H54 (cell line): ENCODE results near the gene CCDC9.
A peak's percentile ranks its signal among the peaks of the same experiment; 100 is the strongest.
"Not testable (repeated sequence)": the region's sequence is repeated elsewhere in the genome, so short reads cannot be mapped to it uniquely, and the experiment has no call there.

Experiments
- DNase-seq: peaks from one replicate; pipeline ENCODE4 v3.0.0; 2011; ENCODE audit warnings: low spot score, mixed read lengths; ENCODE audit not compliant: insufficient read length
- FAIRE-seq: peaks from 3 replicates; lab custom pipeline; 2011; peaks lifted over from hg19 to GRCh38; lab: Jason Lieb, UNC
- POLR2A ChIP-seq: IDR thresholded peaks from 2 replicates; pipeline ENCODE4 v1.6.1; 2011; ENCODE audit warnings: low read depth, mild to moderate bottlenecking, low read length

Gene CCDC9

GRCh38 chr19:47274891-47275761, 18.8 kb downstream of the CCDC9 start:
- no peak for FAIRE-seq
- TF ChIP-seq POLR2A = no peak
- no peak for DNase-seq

- DNase-seq (no peak), FAIRE-seq (no peak)
- TF ChIP-seq POLR2A = no peak
Measured at GRCh38 chr19:47275791-47276461, 19.6 kb downstream of the CCDC9 start.

DNA sequence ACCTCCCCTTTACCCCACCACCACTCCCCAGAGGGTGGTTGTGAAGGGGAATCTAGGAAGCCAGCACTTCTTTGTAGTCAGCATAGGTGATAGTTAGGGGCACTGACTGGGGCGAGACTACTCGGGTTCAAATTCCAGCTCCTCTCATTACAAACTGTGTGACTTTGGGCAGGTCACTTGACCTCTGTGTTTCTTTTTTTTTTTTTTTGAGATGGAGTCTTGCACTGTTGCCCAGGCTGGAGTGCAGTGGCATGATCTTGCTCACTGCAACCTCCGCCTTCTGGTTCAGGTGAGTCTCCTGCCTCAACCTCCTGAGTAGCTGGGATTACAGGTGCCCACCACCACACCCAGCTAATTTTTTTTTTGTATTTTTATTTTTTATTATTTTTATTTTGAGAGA, 20.2 kb downstream of the CCDC9 start:
- not testable (repeated sequence) for FAIRE-seq, DNase-seq

GRCh38 chr19:47280183-47280797, 24.0 kb downstream of the CCDC9 start:
- FAIRE-seq (no peak), DNase-seq (no peak)
- no peak for TF ChIP-seq POLR2A

- FAIRE-seq (no peak), DNase-seq (no peak)
- no peak for TF ChIP-seq POLR2A
Measured at GRCh38 chr19:47283405-47284059, 27.2 kb downstream of the CCDC9 start.

- DNase-seq (no peak), FAIRE-seq (no peak)
- TF ChIP-seq POLR2A = no peak
Measured at GRCh38 chr19:47284324-47284899, 28.1 kb downstream of the CCDC9 start.

DNA sequence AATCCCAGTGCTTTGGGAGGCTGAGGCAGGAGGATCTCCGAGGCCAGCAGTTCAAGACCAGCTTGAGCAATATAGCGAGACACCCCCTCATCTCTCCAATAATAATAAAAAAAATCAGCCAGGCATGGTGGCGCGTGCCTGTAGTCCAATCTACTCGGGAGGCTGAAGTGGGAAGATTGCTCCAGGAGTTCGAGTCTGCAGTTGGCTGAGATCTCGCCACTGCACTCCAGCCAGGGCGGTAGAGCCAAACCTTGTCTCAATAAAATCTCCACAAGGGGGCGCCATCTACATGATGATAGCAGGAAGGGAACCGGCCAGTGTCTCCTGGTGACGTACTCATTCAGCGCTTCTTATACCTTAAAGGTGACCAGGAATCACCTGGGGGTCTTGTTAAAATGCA, 39.7 kb downstream of the CCDC9 start:
- DNase-seq (peak; percentile 33), FAIRE-seq (no peak)
- no peak for TF ChIP-seq POLR2A

- not testable (repeated sequence) for FAIRE-seq, DNase-seq
Measured at GRCh38 chr19:47300867-47301266, 44.5 kb downstream of the CCDC9 start.

DNA sequence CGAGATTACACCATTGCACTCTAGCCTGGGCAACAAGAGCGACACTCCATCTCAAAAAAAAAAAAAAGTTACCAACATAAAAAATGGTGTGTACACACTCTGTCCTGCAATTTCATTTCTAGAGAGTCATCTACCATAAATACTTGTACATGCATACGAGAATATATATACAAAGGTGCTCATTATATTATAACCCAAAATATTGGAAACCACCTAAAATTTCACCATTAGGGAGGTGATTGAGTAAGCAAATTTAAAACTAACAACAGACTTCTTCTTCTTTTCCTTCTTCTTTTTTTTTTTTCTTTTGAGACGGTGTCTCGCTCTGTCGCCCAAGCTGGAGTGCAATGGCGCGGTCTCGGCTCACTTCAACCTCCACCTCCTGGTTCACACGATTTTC, 45.9 kb downstream of the CCDC9 start:
- FAIRE-seq (no peak), DNase-seq (no peak)
- no peak for TF ChIP-seq POLR2A

- DNase-seq = no peak
- no peak for FAIRE-seq
- no peak for TF ChIP-seq POLR2A
Measured at GRCh38 chr19:47303966-47304365, 47.6 kb downstream of the CCDC9 start.

DNA sequence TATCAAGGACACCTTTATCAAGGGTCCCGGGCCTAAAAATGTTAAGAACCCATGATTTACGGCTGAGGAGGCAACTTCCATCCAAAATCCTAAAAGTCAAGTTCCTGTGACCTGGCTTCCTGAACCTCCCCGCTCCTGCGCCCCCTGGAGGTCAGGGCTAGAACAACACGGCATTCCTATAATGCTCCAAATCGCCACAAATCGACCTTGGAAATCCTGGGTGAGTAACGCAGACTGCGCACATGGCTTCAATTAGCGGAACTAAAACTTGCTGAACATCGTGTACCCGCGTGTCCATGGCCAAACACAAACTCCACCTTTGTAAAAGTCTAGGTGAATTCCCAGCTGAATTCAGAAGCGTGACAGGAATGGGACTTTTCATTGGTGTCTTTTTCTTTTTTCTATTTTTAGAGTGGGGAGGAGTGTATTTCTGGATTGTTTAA, 49.0 kb downstream of the CCDC9 start:
- FAIRE-seq = peak; percentile 81
- peak; percentile 46 for DNase-seq
- TF ChIP-seq POLR2A = no peak

- DNase-seq (no peak), FAIRE-seq (no peak)
- no peak for TF ChIP-seq POLR2A
Measured at GRCh38 chr19:47306303-47306702, 50.0 kb downstream of the CCDC9 start.

DNA sequence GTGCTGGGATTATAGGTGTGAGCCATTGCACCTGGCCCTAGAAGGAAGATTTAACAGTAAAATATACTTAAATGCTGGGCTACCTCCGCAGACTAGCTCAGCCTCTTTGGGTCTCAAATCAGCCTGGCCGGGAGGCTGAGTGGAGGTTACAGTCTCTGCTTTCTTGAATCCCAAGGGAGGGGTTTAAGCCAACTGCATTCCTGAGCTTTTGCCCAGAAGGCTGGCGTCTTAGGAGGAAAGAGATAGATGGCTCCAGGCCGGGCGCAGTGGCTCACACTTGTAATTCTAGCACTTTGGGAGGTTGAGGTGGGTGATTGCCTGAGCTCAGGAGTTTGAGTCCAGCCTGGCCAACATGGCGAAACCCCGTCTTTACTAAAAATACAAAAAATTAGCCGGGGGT, 52.7 kb downstream of the CCDC9 start:
- no peak for DNase-seq
- no peak for TF ChIP-seq POLR2A
- FAIRE-seq = no peak
